Transverse colon (tissue), 4 donors: Measurements from ENCODE around the gene ASB15. TPM values are rescaled to one million over a fixed set of nuclear protein-coding genes. Genes with fewer than 3 reads are reported as not detected.

Experiments
- DNase-seq: peaks from one replicate; pipeline ENCODE4 v3.0.0-alpha.2; 2019
- H3K27ac ChIP-seq, 4 donors: fragments of 200-600 bp; sonication (generic); 2 replicates each; pipeline ENCODE4 v1.5.1; 2016 to 2018; ENCODE audit warnings: inconsistent platforms in 4 of 4
- H3K27me3 ChIP-seq: fragments of 200-600 bp; sonication (generic); 2 replicates; pipeline ENCODE4 v1.5.1; 2017; ENCODE audit warnings: inconsistent platforms
- H3K36me3 ChIP-seq, 4 donors: fragments of 200-600 bp; sonication (generic); 2 replicates each; pipeline ENCODE4 v1.5.1; 2017 to 2019; ENCODE audit warnings: inconsistent platforms in 4 of 4
- H3K4me1 ChIP-seq, 4 donors: fragments of 200-600 bp; sonication (generic); 2 replicates each; pipeline ENCODE4 v1.5.1; 2017 to 2020; ENCODE audit warnings: inconsistent platforms in 4 of 4
- H3K4me3 ChIP-seq, 4 donors: fragments of 200-600 bp; sonication (generic); 1 replicate in 1 of 4; 2 replicates in 3 of 4; pipeline versions ENCODE4 v1.5.1 to v1.6.1; 2017 to 2019; ENCODE audit warnings: inconsistent platforms in 4 of 4
- H3K9me3 ChIP-seq, 2 donors: fragments of 200-600 bp; sonication (generic); 2 replicates each; pipeline ENCODE4 v1.5.1; 2017 to 2019; ENCODE audit warnings: inconsistent platforms in 2 of 2
- CTCF ChIP-seq, 5 experiments: fragments of 200-600 bp in 3 of 5; fragments of 450-650 bp in 2 of 5; sonication (generic) in 3 of 5; IDR thresholded peaks; 1 replicate in 2 of 5; 2 replicates in 3 of 5; pipeline ENCODE4 v1.5.1; 2016 to 2017; ENCODE audit warnings: antibody characterized with exemption in 5 of 5, inconsistent platforms in 3 of 5, mild to moderate bottlenecking in 2 of 5, moderate library complexity in 1 of 5
- EP300 ChIP-seq: sonication (generic); formaldehyde crosslinking; IDR thresholded peaks from one replicate; pipeline ENCODE4 v1.6.1; 2017; ENCODE audit warnings: antibody characterized with exemption, low read depth
- POLR2A ChIP-seq: fragments of 450-650 bp; IDR thresholded peaks from one replicate; pipeline ENCODE4 v1.6.1; 2016; ENCODE audit warnings: antibody characterized with exemption, mild to moderate bottlenecking, moderate library complexity
- POLR2AphosphoS5 ChIP-seq, 3 donors: sonication (generic); formaldehyde crosslinking; IDR thresholded peaks; one replicate each; pipeline ENCODE4 v1.6.1; 2016; ENCODE audit warnings: antibody characterized with exemption in 3 of 3
- WGBS, 2 donors: methylation state at CpG; one replicate each; pipeline ENCODE4 v1.1.5; 2018; ENCODE audit warnings: low coverage in 1 of 2; 5-methylcytosine and 5-hydroxymethylcytosine counted together
- in situ Hi-C, 4 donors: fragments of 200-750 bp; cut with MboI; loops; one replicate each; pipeline versions ENCODE4 v1.15.0 to v1.15.1; 2017; ENCODE audit warnings: low sequenced_read_pairs in 3 of 4, low pct_ligation_motif_present in 1 of 4, low pct_unique_long_range_greater_than_20kb in 1 of 4
- intact Hi-C: fragments of 100-400 bp; cut with DNase I; formaldehyde crosslinking; loops from one replicate; pipeline ENCODE4 v1.15.1; 2023; ENCODE audit warnings: low total_unique reads
- total RNA-seq, 4 donors: library from RNA; depleted of rRNA; stranded (reverse); fragments of >200 nt; gene quantifications; one replicate each; pipeline ENCODE4 v1.1.0, GENCODE V29; 2016

Gene ASB15
- total RNA-seq, 4 donors from 2014 or later: not detected

DNA sequence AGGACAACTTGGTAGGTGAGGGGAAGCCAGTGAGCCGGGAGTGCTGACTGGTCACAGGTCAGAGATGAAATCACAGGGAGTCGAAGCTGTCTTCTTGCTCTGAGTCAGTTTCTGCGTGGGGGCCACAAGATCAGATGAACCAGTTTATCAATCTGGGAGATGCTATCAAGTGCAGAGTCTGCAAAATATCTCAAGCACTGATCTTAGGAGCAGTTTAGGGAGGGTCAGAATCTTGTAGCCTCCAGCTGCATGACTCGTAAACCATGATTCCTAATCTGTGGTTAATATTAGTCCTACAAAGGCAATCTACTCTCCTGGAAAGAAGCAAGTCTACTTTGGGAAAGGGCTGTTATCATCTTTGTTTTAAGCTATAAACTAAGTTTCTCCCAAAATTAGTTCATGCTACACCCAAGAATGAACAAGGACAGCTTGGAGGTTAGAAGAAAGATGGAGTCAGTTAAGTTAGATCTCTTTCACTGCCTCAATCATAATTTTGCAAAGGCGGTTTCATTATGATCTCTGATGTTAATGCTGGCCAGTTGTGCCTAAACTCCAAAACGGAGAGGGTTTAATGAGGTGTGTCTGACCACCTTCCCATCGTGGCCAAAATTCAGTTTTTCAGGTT is 45.6 kb downstream of the ASB15 start:
- Histone ChIP-seq H3K27me3 (no peaks in the 10 kb centered on the region), H3K4me3 (no peak overlapping the region), H3K36me3 (no peaks in the 10 kb centered on the region), H3K27ac (no peak overlapping the region), H3K9me3 (no peaks in the 10 kb centered on the region), H3K4me1 (no peaks in the 10 kb centered on the region)
- no peak for TF ChIP-seq EP300
- TF ChIP-seq POLR2AphosphoS5 (IDR thresholded peaks at IDR 0.05): no peak
- no peak for TF ChIP-seq POLR2A
- no peak for TF ChIP-seq CTCF (IDR thresholded peaks at IDR 0.05)
- 89 to 96% methylated on average over 3 to 7 of the region's 7 CpGs for WGBS, 2 donors
- in situ Hi-C loops (no loop called here), intact Hi-C loops (no loop called here)
- DNase-seq: no peak

DNA sequence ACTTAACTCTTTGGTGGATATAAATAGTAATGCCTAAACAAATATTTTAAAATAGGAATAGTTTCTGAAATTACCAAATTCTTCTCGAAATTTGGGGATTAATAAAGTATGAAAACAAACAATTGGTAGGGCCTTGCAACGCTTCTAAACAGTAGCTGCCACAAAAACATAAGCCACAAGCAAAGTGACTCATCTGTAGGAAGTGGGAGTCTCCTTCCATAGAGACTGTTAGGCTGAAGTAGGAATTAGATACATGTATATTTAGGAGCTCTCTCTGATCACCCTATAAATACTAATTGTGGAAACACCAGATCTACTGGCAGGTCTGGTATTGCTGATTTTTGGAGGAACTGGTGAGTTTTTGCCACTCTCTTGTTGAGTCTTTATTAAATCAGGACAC is 48.3 kb downstream of the ASB15 start:
- in situ Hi-C loops (no loop called here), intact Hi-C loops (no loop called here)
- H3K27me3 ChIP-seq: no peaks in the 10 kb centered on the region
- DNase-seq: no peak
- H3K4me1 ChIP-seq: no peaks in the 10 kb centered on the region
- no peaks in the 10 kb centered on the region for H3K36me3 ChIP-seq
- TF ChIP-seq POLR2AphosphoS5 (IDR thresholded peaks at IDR 0.05) (no peak), EP300 (no peak), POLR2A (no peak), CTCF (IDR thresholded peaks at IDR 0.05) (no peak)
- no peak overlapping the region for H3K4me3 ChIP-seq
- WGBS, 2 donors: 72% methylated on average over 2 of the region's 2 CpGs; no CpG with 5 or more reads in 1 of the 2 donors
- no peak overlapping the region for H3K27ac ChIP-seq
- no peaks in the 10 kb centered on the region for H3K9me3 ChIP-seq

DNA sequence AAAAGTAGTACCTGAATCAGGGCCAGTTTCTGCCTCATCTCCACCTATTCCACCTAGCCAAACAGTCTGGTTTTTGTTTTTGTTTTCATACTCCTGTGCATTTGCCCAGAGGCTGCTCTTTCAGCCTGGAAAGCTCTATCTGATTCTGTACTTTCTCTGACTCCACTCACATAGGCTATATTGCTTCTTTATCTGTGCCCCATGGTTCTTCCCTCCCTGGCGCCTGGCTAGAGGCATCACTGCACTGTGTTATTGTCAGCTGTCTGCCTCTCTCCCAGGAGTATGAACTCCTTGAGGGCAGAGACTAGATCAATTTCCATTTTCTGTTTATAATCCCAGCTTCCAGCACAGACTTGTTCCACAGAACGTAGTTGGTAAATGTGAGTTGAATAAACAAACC is 49.0 kb downstream of the ASB15 start:
- 79 to 90% methylated on average over 2 of the region's 2 CpGs for WGBS, 2 donors
- H3K27ac ChIP-seq: no peak overlapping the region
- H3K9me3 ChIP-seq: no peaks in the 10 kb centered on the region
- in situ Hi-C loops: no loop called here
- no peak for DNase-seq
- no peak overlapping the region for H3K4me3 ChIP-seq
- intact Hi-C loops: no loop called here
- no peaks in the 10 kb centered on the region for H3K4me1 ChIP-seq
- TF ChIP-seq EP300 (no peak), POLR2AphosphoS5 (IDR thresholded peaks at IDR 0.05) (no peak), CTCF (IDR thresholded peaks at IDR 0.05) (no peak), POLR2A (no peak)
- no peaks in the 10 kb centered on the region for H3K27me3 ChIP-seq
- no peaks in the 10 kb centered on the region for H3K36me3 ChIP-seq

GRCh38 chr7:123652406-123652805 is 50.8 kb downstream of the ASB15 start:
- H3K4me1 ChIP-seq: no peaks in the 10 kb centered on the region
- no peaks in the 10 kb centered on the region for H3K9me3 ChIP-seq
- H3K27ac ChIP-seq: no peak overlapping the region
- no peaks in the 10 kb centered on the region for H3K36me3 ChIP-seq
- 93 to 100% methylated on average over 1 of the region's 1 CpG for WGBS, 2 donors
- intact Hi-C loops (no loop called here), in situ Hi-C loops (no loop called here)
- H3K27me3 ChIP-seq: no peaks in the 10 kb centered on the region
- TF ChIP-seq POLR2A (no peak), CTCF (IDR thresholded peaks at IDR 0.05) (no peak), EP300 (no peak), POLR2AphosphoS5 (IDR thresholded peaks at IDR 0.05) (no peak)
- H3K4me3 ChIP-seq: no peak overlapping the region
- no peak for DNase-seq
